Effector memory CD4-positive, alpha-beta T cell (primary cell): ENCODE data around the gene KCTD11.

Experiments used
- DNase-seq, 3 donors: peaks; one replicate each; pipeline ENCODE4 v3.0.0-alpha.2; 2020
- H3K27ac ChIP-seq: 2 replicates; pipeline ENCODE4 v1.7.0; 2013; ENCODE audit warnings: mild to moderate bottlenecking, low read length, moderate library complexity; ENCODE audit not compliant: insufficient read depth, poor library complexity, severe bottlenecking
- H3K27me3 ChIP-seq: replicated peaks from 2 replicates; pipeline ENCODE4 v1.7.0; 2013; ENCODE audit warnings: mild to moderate bottlenecking, low read length; ENCODE audit not compliant: insufficient read depth, control insufficient read depth, poor library complexity, severe bottlenecking
- H3K36me3 ChIP-seq: 2 replicates; pipeline ENCODE4 v1.7.0; 2013; ENCODE audit warnings: mild to moderate bottlenecking, low read length, moderate library complexity; ENCODE audit not compliant: control insufficient read depth, insufficient read depth
- H3K4me1 ChIP-seq: 2 replicates; pipeline ENCODE4 v1.7.0; 2013; ENCODE audit warnings: low read length, mild to moderate bottlenecking; ENCODE audit not compliant: control insufficient read depth, insufficient read depth, poor library complexity, severe bottlenecking
- H3K4me3 ChIP-seq: 2 replicates; pipeline ENCODE4 v1.7.0; 2013; ENCODE audit warnings: low read length, low read depth, mild to moderate bottlenecking; ENCODE audit not compliant: insufficient read depth, poor library complexity, severe bottlenecking
- H3K9me3 ChIP-seq: 2 replicates; pipeline ENCODE4 v1.7.0; 2013; ENCODE audit warnings: mild to moderate bottlenecking, low read length, moderate library complexity; ENCODE audit not compliant: control insufficient read depth

The KCTD11 gene

DNA sequence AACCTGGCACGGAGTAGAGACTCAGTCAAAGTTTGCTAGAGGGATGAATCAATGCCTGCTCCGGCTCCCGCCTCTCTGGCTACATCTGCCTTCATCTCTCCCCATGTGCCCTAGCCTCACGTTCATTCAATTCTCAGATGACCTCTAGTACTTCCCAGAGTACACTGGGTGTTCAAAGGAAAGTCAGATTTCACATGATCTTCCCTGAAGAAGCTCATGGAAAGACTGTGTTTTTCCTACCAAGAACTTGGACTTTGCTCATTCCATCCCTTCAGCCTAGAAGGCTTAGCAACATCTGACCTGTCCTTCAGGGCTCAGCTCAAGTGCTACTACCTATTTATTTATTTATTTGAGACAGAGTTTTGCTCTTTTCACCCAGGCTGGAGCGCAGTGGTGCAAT, 17.9 kb downstream of the KCTD11 start:
- H3K4me1 ChIP-seq: no peaks in the 10 kb centered on the region
- H3K4me3 ChIP-seq: no peak overlapping the region
- no peaks in the 10 kb centered on the region for H3K36me3 ChIP-seq
- H3K9me3 ChIP-seq: no peaks in the 10 kb centered on the region
- no peak for DNase-seq
- no peak overlapping the region for H3K27ac ChIP-seq
- no peaks in the 10 kb centered on the region for H3K27me3 ChIP-seq

DNA sequence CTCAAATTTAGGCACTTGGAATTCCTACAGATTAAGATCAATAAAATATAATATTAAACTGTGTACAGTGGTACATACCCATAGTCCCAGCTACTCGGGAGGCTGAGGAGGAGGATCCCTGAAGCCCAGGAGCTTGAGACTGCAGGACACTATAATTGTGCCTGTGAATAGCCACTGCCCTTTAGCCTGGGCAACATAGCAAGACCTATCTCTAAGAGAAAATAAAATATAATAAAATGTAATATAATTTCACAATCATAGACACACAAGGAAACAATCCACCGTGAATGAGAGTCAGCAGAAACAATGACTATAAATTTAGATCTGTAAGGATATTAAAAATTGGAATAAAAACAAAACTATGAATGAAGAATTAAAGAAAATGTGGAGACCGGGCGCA, 18.9 kb downstream of the KCTD11 start:
- Histone ChIP-seq H3K4me1 (no peaks in the 10 kb centered on the region), H3K27ac (no peak overlapping the region), H3K36me3 (no peaks in the 10 kb centered on the region), H3K27me3 (no peaks in the 10 kb centered on the region), H3K9me3 (no peaks in the 10 kb centered on the region), H3K4me3 (no peak overlapping the region)
- no peak for DNase-seq

DNA sequence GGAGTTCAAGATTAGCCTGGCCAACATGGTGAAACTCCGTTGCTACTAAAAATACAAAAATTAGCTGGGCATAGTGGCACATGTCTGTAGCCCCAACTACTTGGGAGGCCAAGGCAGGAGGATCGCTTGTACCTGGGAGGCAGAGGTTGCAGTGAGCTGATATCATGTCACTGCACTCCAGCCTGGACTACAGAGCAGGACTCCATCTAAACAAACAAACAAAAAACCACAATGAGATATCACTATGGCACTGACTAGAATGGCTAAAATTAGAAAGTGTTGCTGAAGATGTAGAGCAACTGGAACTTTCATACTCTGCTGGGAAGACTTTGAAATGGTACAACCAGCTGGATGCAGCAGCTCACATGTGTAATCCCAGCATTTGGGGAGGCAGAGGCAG, 22.4 kb downstream of the KCTD11 start:
- Histone ChIP-seq H3K36me3 (no peaks in the 10 kb centered on the region), H3K4me3 (no peak overlapping the region), H3K4me1 (no peaks in the 10 kb centered on the region), H3K27ac (no peak overlapping the region), H3K27me3 (no peaks in the 10 kb centered on the region), H3K9me3 (no peaks in the 10 kb centered on the region)
- DNase-seq: no peak

DNA sequence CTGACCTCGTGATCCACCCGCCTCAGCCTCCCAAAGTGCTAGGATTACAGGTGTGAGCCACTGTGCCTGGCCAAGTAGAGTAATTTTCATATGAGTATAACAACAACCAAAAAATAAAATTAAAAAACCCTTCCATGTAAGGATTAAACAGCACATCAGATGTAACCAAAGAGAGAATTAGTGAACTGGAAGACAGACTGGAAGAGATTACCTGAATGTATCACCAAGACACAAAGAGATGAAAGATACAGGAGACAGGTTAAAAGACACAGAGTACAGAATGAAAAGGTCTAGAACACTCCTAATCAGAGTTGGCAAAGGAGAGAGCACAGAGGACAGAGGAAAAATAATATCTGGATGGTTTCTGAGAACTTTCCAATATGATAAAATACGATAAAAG, 27.2 kb downstream of the KCTD11 start:
- no peak for DNase-seq

DNA sequence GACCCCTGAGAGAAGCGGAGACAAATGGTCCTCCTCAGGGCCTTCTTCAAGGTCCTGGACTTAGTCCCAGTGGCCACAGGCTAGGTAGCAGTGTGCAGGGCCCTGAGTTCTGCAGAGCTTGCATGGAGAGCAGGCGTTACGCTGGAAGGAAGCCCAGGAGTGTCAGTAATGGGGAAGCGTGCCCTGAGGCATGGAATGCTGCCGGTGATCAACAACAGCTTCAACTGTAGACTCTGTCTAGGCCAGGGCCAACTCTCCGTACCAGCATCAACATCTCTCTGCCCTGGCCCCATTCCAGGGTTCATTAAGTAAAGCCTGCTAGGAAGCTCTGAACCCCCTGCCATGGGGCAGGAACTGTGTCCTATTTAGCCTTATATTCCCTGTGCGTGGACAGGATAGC, 28.4 kb downstream of the KCTD11 start:
- peaks cover 10% of the 10 kb centered on the region for H3K27me3 ChIP-seq

More for the DNA sequence above, 27.2 kb downstream of the KCTD11 start:
- H3K27ac ChIP-seq: no peak overlapping the region
- no peak overlapping the region for H3K4me3 ChIP-seq
- no peaks in the 10 kb centered on the region for H3K9me3 ChIP-seq
- H3K36me3 ChIP-seq: no peaks in the 10 kb centered on the region
- peaks cover 10% of the 10 kb centered on the region for H3K27me3 ChIP-seq
- H3K4me1 ChIP-seq: peaks cover 8% of the 10 kb centered on the region

DNA sequence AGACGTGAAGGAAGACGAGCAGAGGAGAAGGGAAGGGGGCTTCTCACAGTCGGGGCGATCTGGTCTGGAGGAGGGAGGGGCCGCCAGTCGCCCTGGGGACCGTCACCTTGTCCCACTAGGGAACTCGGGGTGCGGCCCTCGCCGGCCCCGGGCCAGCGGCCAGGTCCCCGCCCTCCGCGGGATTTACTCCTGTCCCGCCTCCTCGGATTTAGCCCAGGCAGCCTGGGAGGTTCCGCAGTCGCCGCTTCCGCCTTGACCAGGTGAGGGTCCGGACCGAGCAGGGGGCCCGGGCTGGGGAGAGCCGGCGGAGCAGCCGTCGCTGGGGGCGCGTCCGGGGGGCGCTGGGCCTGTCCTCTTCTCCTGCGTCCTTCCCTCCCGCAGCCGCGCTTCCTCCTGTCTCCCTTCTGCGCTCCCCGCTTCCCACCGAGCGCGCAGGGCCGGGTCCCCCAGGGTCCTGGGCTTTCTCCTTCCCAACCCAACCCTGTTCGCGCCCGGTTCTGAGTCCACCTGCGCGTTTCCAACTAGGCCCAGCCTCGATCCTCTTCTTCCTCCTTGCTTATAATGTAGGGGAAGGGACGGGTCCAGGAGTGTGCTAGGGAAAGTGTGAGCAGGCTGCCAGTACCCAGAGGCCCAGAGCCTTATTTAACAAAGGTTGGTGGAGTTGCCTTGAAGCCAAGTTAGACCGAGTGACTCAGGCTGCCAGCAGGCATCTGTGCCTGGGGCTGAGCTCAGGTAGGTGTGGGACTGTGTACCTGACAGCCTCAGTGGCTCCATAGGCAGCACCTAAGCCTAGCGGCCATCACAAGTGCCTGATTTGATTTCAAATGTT, 29.1 kb downstream of the KCTD11 start, which contains the start of gene TNK1:
TNK1 (plus strand) TSS at position 235 of the 829 bp plus-strand sequence. CDS start 1,838 bp downstream, outside the sequence.
- H3K9me3 ChIP-seq: no peaks in the 10 kb centered on the region
- peaks cover 15% of the 10 kb centered on the region for H3K4me1 ChIP-seq
- no peak within 1 kb of the TSS for H3K27ac ChIP-seq
- H3K4me3 ChIP-seq: no peak within 1 kb of the TSS
- peaks cover 10% of the 10 kb centered on the region for H3K27me3 ChIP-seq
- DNase-seq: no peak
- no peaks in the 10 kb centered on the region for H3K36me3 ChIP-seq

More for the DNA sequence above, 28.4 kb downstream of the KCTD11 start:
- Histone ChIP-seq H3K9me3 (no peaks in the 10 kb centered on the region), H3K4me3 (no peak overlapping the region), H3K4me1 (peaks cover 15% of the 10 kb centered on the region), H3K36me3 (no peaks in the 10 kb centered on the region), H3K27ac (no peak overlapping the region)
- DNase-seq: no peak

DNA sequence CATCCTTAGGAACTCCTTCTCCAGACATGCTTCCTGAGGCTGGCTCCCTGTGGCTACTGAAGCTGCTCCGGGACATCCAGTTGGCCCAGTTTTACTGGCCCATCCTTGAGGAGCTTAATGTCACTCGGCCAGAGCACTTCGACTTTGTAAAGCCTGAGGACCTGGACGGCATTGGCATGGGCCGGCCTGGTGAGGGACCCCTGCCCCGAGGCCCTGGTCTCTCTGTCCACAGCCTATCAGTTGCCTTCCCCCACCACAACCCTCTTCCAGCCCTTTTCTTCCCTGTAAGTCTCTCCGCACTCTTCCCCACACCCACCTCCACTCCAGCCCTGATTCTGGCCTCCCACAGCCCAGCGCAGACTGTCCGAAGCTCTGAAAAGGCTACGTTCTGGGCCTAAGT, 30.9 kb downstream of the KCTD11 start:
- Histone ChIP-seq H3K27me3 (peaks cover 10% of the 10 kb centered on the region), H3K4me3 (no peak overlapping the region), H3K9me3 (no peaks in the 10 kb centered on the region), H3K36me3 (peaks cover 6% of the 10 kb centered on the region), H3K4me1 (peaks cover 15% of the 10 kb centered on the region), H3K27ac (no peak overlapping the region)
- DNase-seq: no peak

DNA sequence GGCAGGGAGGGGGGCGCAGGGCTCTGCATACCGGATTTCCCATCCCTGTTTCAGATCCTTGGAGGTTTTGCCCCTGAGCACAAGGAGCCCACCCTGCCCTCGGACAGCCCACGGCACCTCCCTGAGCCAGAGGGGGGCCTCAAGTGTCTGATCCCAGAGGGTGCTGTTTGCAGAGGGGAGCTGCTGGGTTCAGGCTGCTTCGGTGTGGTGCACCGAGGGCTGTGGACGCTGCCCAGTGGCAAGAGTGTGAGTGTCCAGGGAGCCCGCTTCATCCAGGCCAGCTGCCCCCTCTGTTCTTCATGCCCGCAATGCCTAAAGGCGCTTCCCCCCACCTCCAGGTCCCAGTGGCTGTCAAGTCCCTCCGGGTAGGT, 31.4 kb downstream of the KCTD11 start:
- peak overlapping the region; percentile 84 for H3K27ac ChIP-seq
- H3K36me3 ChIP-seq: peaks cover 7% of the 10 kb centered on the region
- H3K4me3 ChIP-seq: peak overlapping the region; percentile 64

DNA sequence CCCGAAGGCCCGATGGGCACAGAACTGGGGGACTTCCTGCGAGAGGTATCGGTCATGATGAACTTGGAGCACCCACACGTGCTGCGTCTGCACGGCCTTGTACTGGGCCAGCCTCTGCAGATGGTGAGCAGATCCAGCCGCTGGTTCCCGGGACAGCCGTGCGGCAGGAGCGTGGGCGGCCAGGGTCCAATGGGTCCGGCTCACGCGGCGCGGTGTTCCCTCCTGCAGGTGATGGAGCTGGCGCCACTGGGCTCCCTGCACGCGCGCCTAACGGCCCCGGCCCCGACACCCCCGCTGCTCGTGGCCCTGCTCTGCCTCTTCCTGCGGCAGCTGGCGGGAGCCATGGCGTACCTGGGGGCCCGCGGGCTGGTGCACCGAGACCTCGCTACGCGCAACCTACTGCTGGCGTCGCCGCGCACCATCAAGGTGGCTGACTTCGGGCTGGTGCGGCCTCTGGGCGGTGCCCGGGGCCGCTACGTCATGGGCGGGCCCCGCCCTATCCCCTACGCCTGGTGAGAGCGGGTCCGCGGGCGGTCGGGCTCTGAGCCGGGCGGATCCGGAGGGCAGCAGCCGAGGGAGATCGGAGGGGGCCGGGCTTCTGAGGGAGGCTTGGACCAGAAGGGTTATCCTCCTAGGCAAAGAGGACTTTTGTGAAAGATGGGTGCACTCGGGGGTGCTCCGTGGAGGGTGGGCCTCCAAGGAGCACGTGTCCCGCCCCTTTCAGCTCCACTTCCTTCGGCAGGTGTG, 32.0 kb downstream of the KCTD11 start:
- DNase-seq: peak; percentile 63 to 75 (median 72)
- peaks cover 15% of the 10 kb centered on the region for H3K4me1 ChIP-seq
- H3K27me3 ChIP-seq: peaks cover 10% of the 10 kb centered on the region
- peaks cover 13% of the 10 kb centered on the region for H3K36me3 ChIP-seq
- peak overlapping the region; percentile 64 for H3K4me3 ChIP-seq
- no peaks in the 10 kb centered on the region for H3K9me3 ChIP-seq
- peak overlapping the region; percentile 84 for H3K27ac ChIP-seq

More for the DNA sequence above, 31.4 kb downstream of the KCTD11 start:
- Histone ChIP-seq H3K9me3 (no peaks in the 10 kb centered on the region), H3K27me3 (peaks cover 10% of the 10 kb centered on the region), H3K4me1 (peaks cover 15% of the 10 kb centered on the region)
- no peak for DNase-seq
